Measurements from ENCODE around the gene R3HDML. TPM values are rescaled to one million over a fixed set of nuclear protein-coding genes. Genes with fewer than 3 reads are reported as not detected.

R3HDML gene, protein sequence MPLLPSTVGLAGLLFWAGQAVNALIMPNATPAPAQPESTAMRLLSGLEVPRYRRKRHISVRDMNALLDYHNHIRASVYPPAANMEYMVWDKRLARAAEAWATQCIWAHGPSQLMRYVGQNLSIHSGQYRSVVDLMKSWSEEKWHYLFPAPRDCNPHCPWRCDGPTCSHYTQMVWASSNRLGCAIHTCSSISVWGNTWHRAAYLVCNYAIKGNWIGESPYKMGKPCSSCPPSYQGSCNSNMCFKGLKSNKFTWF
- total RNA-seq = not detected
- not detected for polyA plus RNA-seq (2013, experiment 1 of 2)
- 0.21 TPM for polyA plus RNA-seq (2013, experiment 2 of 2)
- long read RNA-seq, experiment 1 = 0 reads
- long read RNA-seq, experiment 2 = 0 reads
- long read RNA-seq, experiment 3 = 0 reads
- long read RNA-seq, experiment 4 = 0 reads

DNA sequence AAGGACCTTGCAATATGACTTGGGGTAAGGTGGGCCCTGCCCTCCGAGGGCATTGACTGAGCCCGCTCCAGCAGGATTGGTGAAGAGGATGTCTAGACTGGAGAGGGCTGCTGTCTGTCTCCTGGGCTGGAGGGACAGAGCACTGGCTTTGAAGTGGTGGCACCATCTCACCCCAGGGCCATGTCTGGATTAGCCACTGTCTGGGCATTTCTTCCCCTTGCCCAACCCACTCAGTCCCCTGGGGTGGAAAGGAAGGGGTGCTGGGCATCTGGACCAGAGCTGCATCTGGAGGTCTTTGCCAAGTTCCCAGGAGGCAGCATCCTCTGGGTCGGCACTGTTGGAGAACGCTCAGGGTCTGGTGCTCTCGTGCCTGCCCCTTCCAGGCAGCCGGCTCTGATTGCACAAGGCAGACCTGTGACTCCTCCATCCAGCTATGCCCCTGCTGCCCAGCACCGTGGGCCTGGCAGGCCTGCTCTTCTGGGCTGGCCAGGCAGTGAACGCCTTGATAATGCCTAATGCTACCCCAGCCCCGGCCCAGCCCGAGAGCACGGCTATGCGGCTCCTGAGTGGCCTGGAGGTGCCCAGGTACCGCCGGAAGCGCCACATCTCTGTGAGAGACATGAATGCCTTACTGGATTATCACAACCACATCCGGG is at the start of gene R3HDML:
Gene R3HDML (plus strand): TSS at position 319 of the 656 bp plus-strand sequence. CDS start 115 bp downstream, at position 434.
- Mint-ChIP-seq H3K27ac (no peak within 1 kb of the TSS), H3K36me3 (ENCODE audit: low read depth) (no peaks in the 10 kb centered on the region), H3K9me3 (no peaks in the 10 kb centered on the region), H3K4me3 (no peak within 1 kb of the TSS), H3K27me3 (ENCODE audit: insufficient read depth) (no peaks in the 10 kb centered on the region), H3K4me1 (peaks cover 4% of the 10 kb centered on the region)
- no peaks in the 10 kb centered on the region for H3K27me3 ChIP-seq (ENCODE audit: control insufficient read depth, insufficient read depth, low read length, poor library complexity, severe bottlenecking)
- WGBS, 2 experiments (ENCODE audit: insufficient coverage in 1 of 2, insufficient read length in 1 of 2) = 87 to 89% methylated on average over 13 to 16 of the region's 16 CpGs
- TF ChIP-seq, protein P1, sequence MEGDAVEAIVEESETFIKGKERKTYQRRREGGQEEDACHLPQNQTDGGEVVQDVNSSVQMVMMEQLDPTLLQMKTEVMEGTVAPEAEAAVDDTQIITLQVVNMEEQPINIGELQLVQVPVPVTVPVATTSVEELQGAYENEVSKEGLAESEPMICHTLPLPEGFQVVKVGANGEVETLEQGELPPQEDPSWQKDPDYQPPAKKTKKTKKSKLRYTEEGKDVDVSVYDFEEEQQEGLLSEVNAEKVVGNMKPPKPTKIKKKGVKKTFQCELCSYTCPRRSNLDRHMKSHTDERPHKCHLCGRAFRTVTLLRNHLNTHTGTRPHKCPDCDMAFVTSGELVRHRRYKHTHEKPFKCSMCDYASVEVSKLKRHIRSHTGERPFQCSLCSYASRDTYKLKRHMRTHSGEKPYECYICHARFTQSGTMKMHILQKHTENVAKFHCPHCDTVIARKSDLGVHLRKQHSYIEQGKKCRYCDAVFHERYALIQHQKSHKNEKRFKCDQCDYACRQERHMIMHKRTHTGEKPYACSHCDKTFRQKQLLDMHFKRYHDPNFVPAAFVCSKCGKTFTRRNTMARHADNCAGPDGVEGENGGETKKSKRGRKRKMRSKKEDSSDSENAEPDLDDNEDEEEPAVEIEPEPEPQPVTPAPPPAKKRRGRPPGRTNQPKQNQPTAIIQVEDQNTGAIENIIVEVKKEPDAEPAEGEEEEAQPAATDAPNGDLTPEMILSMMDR (conservative IDR thresholded peaks at IDR 0.05) = no peak
- no peak within 1 kb of the TSS for H3K27ac ChIP-seq (ENCODE audit: low read depth, low read length)
- no peaks in the 10 kb centered on the region for H3K9me3 ChIP-seq (ENCODE audit: control insufficient read depth, low read length)
- no peak within 1 kb of the TSS for H3K4me3 ChIP-seq (ENCODE audit: low read length)
- H3K9ac ChIP-seq (ENCODE audit: extremely low read depth, low read length, poor library complexity, severe bottlenecking) = no peak within 1 kb of the TSS
- no peak for DNase-seq
- H3K4me1 ChIP-seq (ENCODE audit: control insufficient read depth, insufficient read depth, low read length) = no peaks in the 10 kb centered on the region
- no peaks in the 10 kb centered on the region for H3K36me3 ChIP-seq (ENCODE audit: control insufficient read depth, insufficient read depth, low read length)

DNA sequence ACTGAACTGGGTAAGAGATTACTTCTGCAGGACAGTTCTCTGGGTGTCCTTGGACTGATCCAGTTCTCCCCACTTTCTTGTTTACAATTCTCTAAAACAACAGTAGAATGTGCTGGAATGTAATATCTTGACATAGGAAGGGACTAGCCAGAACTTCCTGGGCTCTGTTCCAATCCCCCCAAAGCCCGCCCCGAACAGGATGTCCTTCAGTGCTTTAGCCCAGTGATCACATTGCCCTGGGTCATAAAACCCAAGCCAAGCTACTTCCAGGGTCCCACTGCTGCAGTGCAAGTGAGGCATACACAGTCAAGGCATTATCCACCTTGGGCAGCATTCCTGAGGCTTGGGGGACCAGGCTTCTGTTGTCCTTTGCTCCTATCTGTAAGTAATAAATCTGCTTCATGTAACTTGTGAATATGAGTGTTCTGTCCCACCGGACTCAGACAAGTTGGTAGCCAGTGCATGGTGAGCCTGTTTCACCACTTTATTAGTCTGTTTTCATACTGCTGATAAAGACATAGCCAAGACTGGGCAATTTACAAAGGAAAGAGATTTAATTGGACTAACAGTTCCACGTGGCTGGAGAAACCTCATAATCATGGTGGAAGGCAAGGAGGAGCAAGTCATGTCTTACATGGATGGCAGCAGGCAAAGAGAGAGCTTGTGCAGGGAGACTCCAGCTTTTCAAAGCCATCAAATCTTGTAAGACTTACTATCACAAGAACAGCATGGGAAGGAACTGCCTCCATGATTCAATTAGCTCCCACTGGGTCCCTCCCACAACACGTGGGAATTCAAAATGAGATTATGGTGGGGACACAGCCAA is 49.4 kb upstream of the R3HDML start:
- H3K9me3 Mint-ChIP-seq = peaks cover 6% of the 10 kb centered on the region
- H3K4me1 Mint-ChIP-seq = peaks cover 18% of the 10 kb centered on the region
- peaks cover 5% of the 10 kb centered on the region for H3K36me3 Mint-ChIP-seq (ENCODE audit: low read depth)
- H3K9me3 ChIP-seq (ENCODE audit: control insufficient read depth, low read length) = peaks cover 14% of the 10 kb centered on the region
- no peaks in the 10 kb centered on the region for H3K27me3 ChIP-seq (ENCODE audit: control insufficient read depth, insufficient read depth, low read length, poor library complexity, severe bottlenecking)
- no peak overlapping the region for H3K4me3 ChIP-seq (ENCODE audit: low read length)
- no peaks in the 10 kb centered on the region for H3K4me1 ChIP-seq (ENCODE audit: control insufficient read depth, insufficient read depth, low read length)
- TF ChIP-seq, protein P1 (conservative IDR thresholded peaks at IDR 0.05) = no peak
- WGBS, 2 experiments (ENCODE audit: insufficient coverage in 1 of 2, insufficient read length in 1 of 2) = 77 to 79% methylated on average over 5 of the region's 5 CpGs
- H3K27me3 Mint-ChIP-seq (ENCODE audit: insufficient read depth) = peaks cover 8% of the 10 kb centered on the region
- H3K36me3 ChIP-seq (ENCODE audit: control insufficient read depth, insufficient read depth, low read length) = no peaks in the 10 kb centered on the region
- H3K4me3 Mint-ChIP-seq = no peak overlapping the region
- no peak overlapping the region for H3K27ac Mint-ChIP-seq
- no peak for DNase-seq
- no peak overlapping the region for H3K9ac ChIP-seq (ENCODE audit: extremely low read depth, low read length, poor library complexity, severe bottlenecking)
- H3K27ac ChIP-seq (ENCODE audit: low read depth, low read length) = no peak overlapping the region

DNA sequence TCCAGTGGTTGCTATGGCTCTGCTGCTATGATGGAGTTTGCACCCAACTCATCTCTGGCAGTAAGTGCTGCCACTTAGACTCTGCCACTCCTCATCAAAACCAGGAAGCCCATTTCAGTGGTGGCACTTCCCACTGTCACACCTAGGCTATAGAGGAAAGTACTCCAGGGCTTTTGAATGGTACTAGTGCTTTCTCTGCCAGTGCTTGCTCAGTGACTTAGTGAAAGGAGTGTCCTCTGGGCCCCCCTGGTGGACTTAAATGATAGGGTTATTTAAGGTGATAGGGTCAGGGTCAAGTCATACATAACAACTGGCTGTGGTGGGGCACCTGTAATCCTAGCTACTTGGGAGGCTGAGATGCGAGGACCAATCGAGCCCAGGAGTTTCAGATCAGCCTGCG is 48.6 kb upstream of the R3HDML start:
- TF ChIP-seq, protein P1 (conservative IDR thresholded peaks at IDR 0.05) = peak; percentile 55
- DNase-seq = no peak
- peaks cover 8% of the 10 kb centered on the region for H3K27me3 Mint-ChIP-seq (ENCODE audit: insufficient read depth)
- H3K4me3 Mint-ChIP-seq = no peak overlapping the region
- Histone ChIP-seq H3K4me3 (ENCODE audit: low read length) (no peak overlapping the region), H3K4me1 (ENCODE audit: control insufficient read depth, insufficient read depth, low read length) (no peaks in the 10 kb centered on the region), H3K9me3 (ENCODE audit: control insufficient read depth, low read length) (peaks cover 14% of the 10 kb centered on the region), H3K36me3 (ENCODE audit: control insufficient read depth, insufficient read depth, low read length) (no peaks in the 10 kb centered on the region), H3K27me3 (ENCODE audit: control insufficient read depth, insufficient read depth, low read length, poor library complexity, severe bottlenecking) (no peaks in the 10 kb centered on the region), H3K9ac (ENCODE audit: extremely low read depth, low read length, poor library complexity, severe bottlenecking) (no peak overlapping the region), H3K27ac (ENCODE audit: low read depth, low read length) (no peak overlapping the region)
- H3K36me3 Mint-ChIP-seq (ENCODE audit: low read depth) = peaks cover 5% of the 10 kb centered on the region
- peaks cover 18% of the 10 kb centered on the region for H3K4me1 Mint-ChIP-seq
- no peak overlapping the region for H3K27ac Mint-ChIP-seq
- peaks cover 6% of the 10 kb centered on the region for H3K9me3 Mint-ChIP-seq
- WGBS, 2 experiments (ENCODE audit: insufficient coverage in 1 of 2, insufficient read length in 1 of 2) = 100% methylated on average over 3 of the region's 3 CpGs; no CpG with 5 or more reads in 1 of the 2 experiments

Data from endodermal cell (in vitro differentiated cells).